Measurements from ENCODE around the gene CFAP410. TPM values are rescaled to one million over a fixed set of nuclear protein-coding genes. Genes with fewer than 3 reads are reported as not detected.

CFAP410 gene
- total RNA-seq, 2 donors from 2014 or later = 19.8 to 21.4 TPM

DNA sequence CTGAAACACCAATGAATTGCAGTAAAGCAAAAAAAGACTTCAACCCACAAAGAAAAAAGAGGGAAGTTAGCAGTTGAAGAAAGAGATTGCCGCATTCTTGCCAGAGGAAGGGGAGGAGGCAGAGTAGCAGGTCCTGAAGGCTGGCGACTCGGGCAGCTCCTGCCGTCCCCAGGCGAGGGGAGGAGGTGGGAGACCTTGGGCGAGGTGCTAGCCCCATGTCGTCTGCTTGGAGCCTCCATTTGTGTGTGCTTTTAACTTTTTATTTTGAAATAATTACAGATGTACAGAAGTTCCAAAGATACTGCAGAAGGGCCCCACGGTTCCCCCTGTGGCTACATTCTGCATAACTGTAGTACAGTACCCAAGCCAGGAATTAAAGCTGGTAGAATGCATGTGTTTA is 21.0 kb upstream of the CFAP410 start:
- Histone ChIP-seq H3K9ac (ENCODE audit: low read depth in 2 of 2, low read length in 2 of 2) (no peak overlapping the region), H3K36me3 (no peaks in the 10 kb centered on the region), H3K4me3 (no peak overlapping the region), H3K9me3 (no peaks in the 10 kb centered on the region), H3K4me1 (no peaks in the 10 kb centered on the region), H3K27me3 (no peaks in the 10 kb centered on the region), H3K27ac (no peak overlapping the region)
- intact Hi-C loops (cut with DNase I) = no loop called here
- TF ChIP-seq, protein P1, sequence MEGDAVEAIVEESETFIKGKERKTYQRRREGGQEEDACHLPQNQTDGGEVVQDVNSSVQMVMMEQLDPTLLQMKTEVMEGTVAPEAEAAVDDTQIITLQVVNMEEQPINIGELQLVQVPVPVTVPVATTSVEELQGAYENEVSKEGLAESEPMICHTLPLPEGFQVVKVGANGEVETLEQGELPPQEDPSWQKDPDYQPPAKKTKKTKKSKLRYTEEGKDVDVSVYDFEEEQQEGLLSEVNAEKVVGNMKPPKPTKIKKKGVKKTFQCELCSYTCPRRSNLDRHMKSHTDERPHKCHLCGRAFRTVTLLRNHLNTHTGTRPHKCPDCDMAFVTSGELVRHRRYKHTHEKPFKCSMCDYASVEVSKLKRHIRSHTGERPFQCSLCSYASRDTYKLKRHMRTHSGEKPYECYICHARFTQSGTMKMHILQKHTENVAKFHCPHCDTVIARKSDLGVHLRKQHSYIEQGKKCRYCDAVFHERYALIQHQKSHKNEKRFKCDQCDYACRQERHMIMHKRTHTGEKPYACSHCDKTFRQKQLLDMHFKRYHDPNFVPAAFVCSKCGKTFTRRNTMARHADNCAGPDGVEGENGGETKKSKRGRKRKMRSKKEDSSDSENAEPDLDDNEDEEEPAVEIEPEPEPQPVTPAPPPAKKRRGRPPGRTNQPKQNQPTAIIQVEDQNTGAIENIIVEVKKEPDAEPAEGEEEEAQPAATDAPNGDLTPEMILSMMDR (IDR thresholded peaks at IDR 0.05) = no peak
- DNase-seq = no peak

DNA sequence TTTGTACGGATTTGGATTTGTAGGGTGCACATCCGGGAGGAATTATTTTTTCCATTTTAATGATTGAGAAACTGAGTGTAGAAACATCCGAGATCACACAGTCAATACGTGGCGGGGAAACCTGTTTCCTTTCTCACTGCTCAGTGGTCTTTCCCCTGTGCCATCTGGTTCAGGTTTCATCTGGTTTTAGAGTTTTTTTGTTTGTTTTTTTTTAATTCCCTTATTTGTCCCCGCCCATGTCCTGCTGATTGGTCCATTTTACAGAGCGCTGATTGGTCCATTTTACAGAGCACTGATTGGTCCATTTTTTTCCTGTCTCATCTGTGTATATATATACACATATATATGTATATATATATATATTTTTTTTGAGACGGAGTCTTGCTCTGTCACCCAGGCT is 20.2 kb upstream of the CFAP410 start:
- H3K4me1 ChIP-seq = no peaks in the 10 kb centered on the region
- no peak overlapping the region for H3K4me3 ChIP-seq
- no peaks in the 10 kb centered on the region for H3K27me3 ChIP-seq
- TF ChIP-seq, protein P1 (IDR thresholded peaks at IDR 0.05) = no peak
- no peaks in the 10 kb centered on the region for H3K9me3 ChIP-seq
- no peak for DNase-seq
- H3K9ac ChIP-seq (ENCODE audit: low read depth in 2 of 2, low read length in 2 of 2) = no peak overlapping the region
- H3K27ac ChIP-seq = no peak overlapping the region
- H3K36me3 ChIP-seq = no peaks in the 10 kb centered on the region
- intact Hi-C loops (cut with DNase I) = no loop called here

DNA sequence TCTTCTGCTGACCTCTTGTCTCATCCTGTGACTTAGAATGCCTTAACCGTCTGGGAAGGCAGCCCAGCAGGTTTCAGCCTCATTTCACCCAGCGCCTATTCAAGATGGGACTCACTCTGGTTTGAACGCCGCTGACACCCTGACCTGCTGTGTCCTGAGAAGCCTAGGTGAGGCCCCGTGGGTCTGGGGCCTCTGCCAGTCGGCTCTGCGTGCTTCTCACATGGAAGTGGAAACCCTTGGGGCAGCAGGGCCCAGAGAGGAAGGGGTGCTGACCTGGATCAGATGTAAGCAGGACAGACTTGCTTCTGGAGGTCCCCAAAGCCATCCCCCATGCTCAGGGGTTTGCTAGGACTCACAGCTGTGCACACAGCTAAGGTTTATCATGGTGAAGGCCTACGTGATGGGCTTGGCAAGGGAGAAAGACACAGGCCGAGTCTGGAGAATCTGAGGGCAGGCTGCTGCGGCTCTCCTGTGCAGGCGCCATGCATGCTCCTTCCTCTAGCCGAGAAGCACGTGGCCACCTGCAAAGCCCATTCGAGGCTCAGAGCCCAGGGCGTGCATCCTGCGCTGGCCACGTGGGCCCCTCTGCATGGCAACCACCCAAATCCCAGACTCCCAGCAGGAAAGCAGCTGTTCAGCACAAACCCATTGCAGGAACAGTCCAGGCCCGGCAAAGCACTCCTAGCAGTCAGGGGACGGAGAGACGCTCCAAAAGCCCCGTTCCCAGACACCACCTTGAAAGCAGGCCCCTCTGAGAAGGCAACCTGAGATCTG is 18.1 kb upstream of the CFAP410 start:
- no peak for DNase-seq
- no peak overlapping the region for H3K27ac ChIP-seq
- H3K9me3 ChIP-seq = no peaks in the 10 kb centered on the region
- no peaks in the 10 kb centered on the region for H3K27me3 ChIP-seq
- TF ChIP-seq, protein P1 (IDR thresholded peaks at IDR 0.05) = no peak
- H3K9ac ChIP-seq (ENCODE audit: low read depth in 2 of 2, low read length in 2 of 2) = no peak overlapping the region
- H3K36me3 ChIP-seq = no peaks in the 10 kb centered on the region
- intact Hi-C loops (cut with DNase I) = no loop called here
- no peaks in the 10 kb centered on the region for H3K4me1 ChIP-seq
- no peak overlapping the region for H3K4me3 ChIP-seq

DNA sequence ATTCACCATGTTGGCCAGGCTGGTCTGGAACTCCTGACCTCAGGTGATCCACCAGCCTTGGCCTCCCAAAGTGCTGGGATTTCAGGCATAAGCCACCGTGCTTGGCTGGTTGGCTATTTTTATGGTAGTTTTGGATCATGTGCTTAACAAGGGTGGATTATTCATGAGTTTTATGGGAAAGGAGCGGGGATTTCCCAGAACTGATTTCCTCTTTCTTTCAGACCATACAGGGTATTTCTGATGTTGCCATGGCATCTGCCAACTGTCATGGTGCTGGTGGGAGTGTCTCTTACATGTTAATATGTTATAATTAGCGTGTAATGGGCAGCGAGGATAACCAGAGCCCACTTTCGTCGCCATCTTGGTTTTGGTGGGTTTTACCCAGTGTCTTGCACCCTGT is 17.4 kb upstream of the CFAP410 start:
- Histone ChIP-seq H3K36me3 (no peaks in the 10 kb centered on the region), H3K9me3 (no peaks in the 10 kb centered on the region), H3K4me1 (no peaks in the 10 kb centered on the region), H3K9ac (ENCODE audit: low read depth in 2 of 2, low read length in 2 of 2) (no peak overlapping the region), H3K4me3 (no peak overlapping the region), H3K27me3 (peaks cover 5% of the 10 kb centered on the region), H3K27ac (no peak overlapping the region)
- intact Hi-C loops (cut with DNase I) = no loop called here
- no peak for DNase-seq
- TF ChIP-seq, protein P1 (IDR thresholded peaks at IDR 0.05) = no peak

DNA sequence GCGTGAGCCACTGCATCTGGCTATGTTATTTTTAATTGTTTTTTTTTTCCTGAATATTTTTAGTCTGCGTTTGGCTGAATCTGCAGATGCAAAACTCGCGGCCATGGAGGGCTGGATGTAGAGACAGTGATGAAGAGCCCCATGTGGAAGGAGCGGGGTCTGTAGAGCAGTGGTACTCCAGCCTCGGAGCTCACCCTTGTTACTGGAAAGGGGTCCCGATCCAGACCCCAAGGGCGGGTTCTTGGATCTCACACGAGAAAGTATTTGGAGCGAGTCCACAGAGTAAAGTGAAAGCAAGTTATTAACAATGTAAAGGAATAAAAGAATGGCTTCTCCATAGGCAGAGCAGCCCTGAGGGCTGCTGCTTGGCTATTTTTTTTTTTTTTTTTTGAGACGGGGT is 17.0 kb upstream of the CFAP410 start:
- H3K4me1 ChIP-seq = no peaks in the 10 kb centered on the region
- peaks cover 8% of the 10 kb centered on the region for H3K27me3 ChIP-seq
- no peaks in the 10 kb centered on the region for H3K9me3 ChIP-seq
- no peak overlapping the region for H3K9ac ChIP-seq (ENCODE audit: low read depth in 2 of 2, low read length in 2 of 2)
- no peak for DNase-seq
- no peaks in the 10 kb centered on the region for H3K36me3 ChIP-seq
- intact Hi-C loops (cut with DNase I) = no loop called here
- no peak overlapping the region for H3K27ac ChIP-seq
- no peak overlapping the region for H3K4me3 ChIP-seq
- TF ChIP-seq, protein P1 (IDR thresholded peaks at IDR 0.05) = no peak

Data from colonic mucosa (tissue), 4 donors.